OCI-LY7 (cell line): ENCODE results near the gene PACC1.

Experiments
- EZH2phosphoT487 ChIP-seq: fragments of 200-600 bp; sonication (generic); IDR thresholded peaks from 2 replicates; pipeline ENCODE4 v1.6.1; 2018; ENCODE audit warnings: low read depth, borderline replicate concordance, mild to moderate bottlenecking, mixed run types, antibody characterized with exemption, low read length, moderate library complexity, mixed read lengths
- TF ChIP-seq, protein P1 (sequence below): fragments of 200-600 bp; sonication (generic); conservative IDR thresholded peaks from 2 replicates; pipeline ENCODE4 v1.5.1; 2014; ENCODE audit warnings: mild to moderate bottlenecking, antibody characterized with exemption, low read length, moderate library complexity, mixed read lengths

DNA sequence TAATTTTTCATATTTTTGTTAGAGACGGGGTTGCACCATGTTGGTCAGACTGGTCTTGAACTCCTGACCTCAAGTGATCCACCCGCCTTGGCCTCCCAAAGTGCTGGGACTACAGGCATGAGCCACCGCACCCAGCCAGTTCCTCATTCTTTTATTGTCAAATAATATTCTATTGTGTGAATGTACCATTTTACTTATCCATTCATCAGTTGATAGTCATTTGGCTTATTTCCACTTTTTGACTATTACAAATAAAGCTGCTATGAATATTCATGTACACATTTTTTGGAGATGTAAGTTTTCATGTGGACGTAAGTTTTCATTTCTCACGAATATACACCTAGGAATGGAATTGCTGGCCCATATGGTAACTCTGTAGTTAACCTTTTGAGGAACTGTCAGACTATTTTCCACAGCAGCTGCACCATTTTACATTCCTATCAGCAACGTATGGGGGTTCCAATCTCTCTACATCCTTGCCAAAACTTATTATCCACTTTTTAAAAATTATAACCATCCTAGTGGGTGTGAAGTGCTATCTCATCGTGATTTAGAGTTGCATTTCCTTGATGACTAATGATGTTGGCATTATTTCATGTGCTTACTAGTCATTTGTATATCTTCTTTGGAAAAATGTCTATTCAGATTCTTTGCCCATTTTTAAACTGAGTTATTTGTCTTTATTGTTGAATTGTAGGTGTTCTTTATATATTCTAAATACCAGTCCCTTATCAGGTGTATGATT lies 12.7 kb downstream of the PACC1 start:
- TF ChIP-seq, protein P1, sequence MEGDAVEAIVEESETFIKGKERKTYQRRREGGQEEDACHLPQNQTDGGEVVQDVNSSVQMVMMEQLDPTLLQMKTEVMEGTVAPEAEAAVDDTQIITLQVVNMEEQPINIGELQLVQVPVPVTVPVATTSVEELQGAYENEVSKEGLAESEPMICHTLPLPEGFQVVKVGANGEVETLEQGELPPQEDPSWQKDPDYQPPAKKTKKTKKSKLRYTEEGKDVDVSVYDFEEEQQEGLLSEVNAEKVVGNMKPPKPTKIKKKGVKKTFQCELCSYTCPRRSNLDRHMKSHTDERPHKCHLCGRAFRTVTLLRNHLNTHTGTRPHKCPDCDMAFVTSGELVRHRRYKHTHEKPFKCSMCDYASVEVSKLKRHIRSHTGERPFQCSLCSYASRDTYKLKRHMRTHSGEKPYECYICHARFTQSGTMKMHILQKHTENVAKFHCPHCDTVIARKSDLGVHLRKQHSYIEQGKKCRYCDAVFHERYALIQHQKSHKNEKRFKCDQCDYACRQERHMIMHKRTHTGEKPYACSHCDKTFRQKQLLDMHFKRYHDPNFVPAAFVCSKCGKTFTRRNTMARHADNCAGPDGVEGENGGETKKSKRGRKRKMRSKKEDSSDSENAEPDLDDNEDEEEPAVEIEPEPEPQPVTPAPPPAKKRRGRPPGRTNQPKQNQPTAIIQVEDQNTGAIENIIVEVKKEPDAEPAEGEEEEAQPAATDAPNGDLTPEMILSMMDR = no peak
- no peak for TF ChIP-seq EZH2phosphoT487
